ENCODE measurements around the gene SP4.

The SP4 gene

DNA sequence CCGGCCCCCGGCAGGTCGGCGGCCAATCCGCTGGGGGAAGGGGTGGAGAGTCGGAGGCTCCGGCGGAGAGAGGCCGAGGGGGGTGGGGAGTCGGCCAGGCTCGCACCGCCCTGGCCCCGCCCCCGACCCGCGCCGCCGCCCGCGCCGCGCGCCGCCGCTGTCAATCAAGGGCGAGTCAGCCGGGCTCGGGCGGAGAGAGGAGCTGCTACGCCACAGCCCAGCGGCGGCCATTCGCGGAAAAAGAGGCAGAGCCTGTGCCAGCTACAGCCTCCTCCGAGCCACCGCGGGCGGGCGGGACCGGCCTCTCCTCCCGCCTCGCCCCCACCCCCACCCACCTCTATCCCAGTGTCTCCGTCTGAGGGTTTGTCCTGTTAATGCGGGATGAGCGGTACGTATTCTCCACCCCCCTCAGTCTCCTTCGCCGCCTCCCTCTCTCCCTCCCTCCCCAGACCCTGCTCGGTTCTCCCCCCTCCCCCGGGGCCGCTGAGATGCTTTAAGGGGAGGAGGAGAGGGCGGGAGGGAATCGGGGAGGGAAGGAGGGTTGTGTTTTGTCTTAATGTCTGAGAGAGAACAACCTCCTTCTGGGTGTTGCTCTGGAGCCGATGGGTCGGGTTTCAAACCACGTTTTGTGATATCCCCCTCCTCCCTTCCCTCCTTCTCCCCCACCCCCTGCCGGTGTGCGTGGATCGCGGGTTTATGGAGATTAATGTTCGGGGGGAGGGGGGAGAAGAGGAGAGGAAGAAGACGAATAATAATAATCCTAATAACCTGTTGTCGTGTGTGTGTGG lies at the start of gene SP4:
Gene SP4, plus strand, starts transcription at position 213 of the 788 bp plus-strand sequence. Its CDS starts 169 bp downstream, at position 382.
- DNase-seq (ENCODE audit: low read depth in 2 of 2, low spot score in 1 of 2): peak; percentile 82 to 91

DNA sequence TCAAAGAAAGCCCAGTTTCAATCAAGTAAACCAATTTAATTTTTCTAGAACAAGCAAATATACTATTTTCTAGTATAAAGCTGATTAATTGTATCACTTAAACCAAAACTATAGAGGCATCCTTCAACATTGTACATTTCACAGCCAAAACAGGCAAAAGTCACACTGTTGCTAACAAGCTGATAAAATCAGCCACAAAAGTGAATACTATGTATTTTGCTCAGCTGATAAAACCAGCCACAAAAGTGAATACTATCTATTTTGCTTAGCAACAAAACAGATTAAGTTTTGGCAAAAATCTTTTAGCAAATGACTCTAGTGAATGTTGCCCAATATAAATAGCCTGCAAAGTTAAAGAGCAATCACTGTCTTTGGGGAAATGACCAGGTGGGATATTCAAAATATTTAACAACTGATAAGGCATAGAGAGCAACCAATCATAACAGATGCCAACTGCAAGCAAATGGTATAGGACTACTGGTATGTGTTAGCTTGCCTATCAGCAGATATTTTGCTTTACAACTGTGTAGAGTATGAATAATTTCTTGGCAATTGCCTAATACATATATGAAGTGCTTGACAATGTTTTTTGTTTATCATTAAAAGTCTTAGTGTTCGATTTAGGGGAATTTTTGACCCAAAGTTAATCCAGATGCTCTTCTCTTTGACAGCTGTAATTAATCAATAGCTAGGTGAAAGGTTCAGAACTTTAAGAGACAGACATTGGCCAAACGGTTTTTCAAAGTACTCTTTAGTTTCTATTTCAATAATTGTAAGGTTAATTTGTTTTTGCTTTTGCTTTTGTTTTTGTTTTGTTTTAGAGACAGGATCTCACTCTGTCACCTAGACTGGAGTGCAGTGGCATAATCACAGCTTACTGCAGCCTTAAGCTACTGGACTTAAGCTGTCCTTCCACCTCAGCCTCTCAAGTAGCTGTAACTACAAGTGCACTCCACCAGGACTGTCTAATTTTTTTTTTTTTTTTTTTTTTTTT lies 44.4 kb upstream of the SP4 start:
- no peak for DNase-seq (ENCODE audit: low read depth in 2 of 2, low spot score in 1 of 2)

DNA sequence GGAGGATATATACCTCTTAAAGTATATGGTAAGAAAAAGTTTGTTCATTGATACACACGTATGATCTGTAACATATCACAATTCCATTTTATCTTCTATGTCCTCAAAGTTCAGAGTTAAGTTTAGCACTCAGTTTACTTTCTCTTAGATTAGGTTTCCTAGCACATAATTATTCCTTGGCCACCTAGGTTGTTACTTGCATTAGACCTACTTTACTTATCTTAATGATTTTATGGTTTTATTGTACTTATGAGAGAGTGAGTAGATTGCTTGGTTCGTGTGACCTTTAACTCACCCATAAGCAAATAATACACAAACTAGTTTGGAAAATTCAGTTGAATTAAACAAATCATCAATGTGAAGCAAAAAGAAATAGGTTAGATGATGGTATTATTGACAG lies 33.9 kb upstream of the SP4 start:
- no peak for DNase-seq (ENCODE audit: low read depth in 2 of 2, low spot score in 1 of 2)

DNA sequence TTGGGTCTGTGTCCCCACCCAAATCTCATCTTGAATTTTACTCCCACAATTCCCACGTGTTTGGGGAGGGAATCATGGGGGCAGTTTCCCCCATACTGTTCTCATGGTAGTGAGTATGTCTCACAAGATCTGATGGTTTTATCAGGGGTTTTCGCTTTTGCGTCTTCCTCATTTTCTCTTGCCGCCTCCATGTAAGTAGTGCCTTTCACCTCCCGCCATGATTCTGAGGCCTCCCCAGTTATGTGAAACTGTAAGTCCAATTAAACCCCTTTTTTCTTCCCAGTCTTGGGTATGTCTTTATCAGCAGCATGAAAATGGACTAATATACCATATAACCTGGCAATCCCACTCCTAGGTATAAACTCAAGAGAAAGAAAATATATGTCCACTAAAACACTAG lies 25.9 kb upstream of the SP4 start:
- no peak for DNase-seq (ENCODE audit: low read depth in 2 of 2, low spot score in 1 of 2)

DNA sequence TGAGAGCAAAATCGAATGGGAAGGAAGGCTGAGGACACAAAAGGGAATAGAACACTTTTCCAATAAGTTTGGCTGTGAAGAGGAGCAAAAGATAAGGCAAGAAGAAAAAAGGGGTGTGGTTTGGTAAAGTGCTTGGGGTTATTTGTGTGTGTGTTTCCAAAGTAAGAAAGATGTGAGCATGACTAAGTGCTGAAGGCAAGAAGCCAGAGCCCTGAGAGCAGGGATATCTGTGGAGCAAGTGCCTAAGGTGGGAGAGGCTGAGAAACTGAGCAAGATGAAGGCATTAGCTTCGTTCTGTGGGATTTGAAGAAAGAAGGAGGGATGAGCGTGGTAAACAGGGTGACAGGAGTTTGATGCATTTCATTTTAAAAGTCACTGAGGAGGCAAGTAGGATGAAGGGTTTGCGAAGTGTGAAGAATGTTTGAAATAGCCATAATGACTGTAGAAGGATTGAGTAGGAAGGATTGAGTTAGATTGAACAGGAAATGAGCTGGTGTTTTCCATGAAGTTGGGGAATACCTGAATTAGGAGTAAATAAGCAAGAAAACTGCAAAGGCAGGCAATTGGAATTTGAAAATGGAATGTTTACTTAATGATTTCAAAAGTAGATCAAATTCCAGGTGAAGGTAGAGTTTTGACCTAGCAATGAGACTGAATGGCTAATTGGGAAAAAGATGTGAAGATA lies 19.9 kb upstream of the SP4 start:
- no peak for DNase-seq (ENCODE audit: low read depth in 2 of 2, low spot score in 1 of 2)

- DNase-seq (ENCODE audit: low read depth in 2 of 2, low spot score in 1 of 2): no peak
Measured at GRCh38 chr7:21408481-21408820, 19.4 kb upstream of the SP4 start.

DNA sequence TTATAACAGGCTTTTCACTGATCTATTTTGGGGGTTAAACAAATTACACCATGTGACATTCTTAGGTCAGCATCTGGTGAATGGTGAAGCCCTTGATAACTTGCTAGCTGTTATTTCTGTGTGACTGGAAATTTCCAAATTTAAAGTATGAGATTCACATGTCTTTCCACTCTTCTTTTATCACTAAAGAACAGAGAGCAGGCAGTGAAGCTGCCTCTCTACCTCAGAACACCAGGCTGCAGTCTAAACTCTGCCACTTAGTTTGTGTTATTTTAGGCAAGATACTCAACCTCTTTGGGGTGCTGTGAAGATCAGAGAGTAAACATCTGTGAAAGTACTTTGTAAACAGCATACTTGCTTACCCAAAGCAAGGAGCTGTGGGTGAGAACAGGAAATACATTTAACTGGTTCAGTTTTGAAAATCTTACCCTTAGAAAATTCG lies 15.5 kb upstream of the SP4 start:
- DNase-seq (ENCODE audit: low read depth in 2 of 2, low spot score in 1 of 2): no peak

GRCh38 chr7:21412957-21413356 lies 14.9 kb upstream of the SP4 start:
- DNase-seq (ENCODE audit: low read depth in 2 of 2, low spot score in 1 of 2): no peak

DNA sequence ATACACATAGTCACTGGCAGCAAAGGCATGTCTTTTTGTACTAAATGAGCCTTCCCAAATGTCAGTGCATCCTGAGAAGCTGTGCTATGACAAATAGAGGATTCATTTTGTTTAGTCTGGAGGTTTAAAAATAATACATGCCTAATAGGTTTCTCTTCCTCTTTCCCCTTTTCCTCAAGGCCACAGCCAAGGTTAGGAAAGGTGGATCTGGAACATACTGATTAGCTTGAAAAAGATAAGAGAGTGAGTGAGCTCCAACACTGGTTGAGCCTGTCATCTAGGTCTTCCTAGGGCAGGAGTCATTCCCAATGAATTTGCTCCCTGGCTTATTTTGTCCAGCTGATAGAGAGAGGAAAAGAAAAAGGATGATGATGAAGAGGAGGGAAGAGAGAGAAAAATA lies 14.4 kb upstream of the SP4 start:
- DNase-seq (ENCODE audit: low read depth in 2 of 2, low spot score in 1 of 2): no peak

DNA sequence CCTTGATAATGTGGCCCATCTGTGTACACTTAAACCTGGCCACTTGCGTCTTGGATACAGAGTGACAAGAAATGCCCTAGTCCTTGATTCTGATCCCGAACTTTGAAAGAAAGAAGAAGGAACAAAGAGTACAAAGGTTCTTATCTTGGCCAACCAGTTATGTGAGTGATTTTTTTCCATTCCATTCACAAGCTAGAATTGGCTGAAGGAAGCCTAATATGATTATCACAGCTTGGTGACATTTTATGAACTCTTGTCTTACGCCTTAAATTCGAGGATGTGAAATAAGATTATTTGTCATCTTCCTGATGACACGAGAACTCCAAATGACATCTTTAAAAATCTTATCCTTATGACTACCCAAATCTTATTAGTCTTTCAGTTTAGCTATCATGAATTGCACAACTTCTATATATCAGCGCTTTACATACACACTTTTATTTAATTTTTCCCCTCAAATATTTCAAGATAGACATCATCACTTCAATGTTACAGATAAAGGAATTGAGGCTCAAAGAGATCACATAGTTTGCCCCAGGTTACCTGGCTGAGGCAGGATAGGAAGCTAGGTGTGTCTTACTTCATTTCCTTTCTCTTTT lies 13.0 kb upstream of the SP4 start:
- no peak for DNase-seq (ENCODE audit: low read depth in 2 of 2, low spot score in 1 of 2)

- DNase-seq (ENCODE audit: low read depth in 2 of 2, low spot score in 1 of 2): no peak
Measured at GRCh38 chr7:21417647-21418046, 10.2 kb upstream of the SP4 start.

GRCh38 chr7:21422751-21423150 lies 5.1 kb upstream of the SP4 start:
- DNase-seq (ENCODE audit: low read depth in 2 of 2, low spot score in 1 of 2): no peak

DNA sequence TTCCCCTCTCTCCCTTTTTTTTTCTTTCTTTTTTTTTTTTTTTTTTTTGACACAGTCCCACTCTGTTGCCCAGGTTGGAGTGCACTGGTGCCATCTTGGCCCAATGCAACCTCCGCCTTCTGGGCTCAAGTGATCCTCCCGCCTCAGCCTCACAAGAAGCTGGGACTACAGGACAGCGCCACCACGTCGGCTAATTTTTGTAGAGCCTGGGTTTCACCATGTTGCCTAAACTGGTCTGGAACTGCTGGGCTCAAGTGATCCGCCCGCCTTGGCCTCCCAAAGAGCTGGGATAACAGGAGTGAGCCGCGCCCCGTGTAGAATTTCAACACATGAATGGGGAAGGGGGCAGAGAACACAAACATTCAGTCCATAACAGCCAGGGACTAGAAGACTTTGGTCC lies 2.6 kb upstream of the SP4 start:
- DNase-seq (ENCODE audit: low read depth in 2 of 2, low spot score in 1 of 2): no peak

GRCh38 chr7:21426286-21427181 lies 1.3 kb upstream of the SP4 start:
- DNase-seq (ENCODE audit: low read depth in 2 of 2, low spot score in 1 of 2): no peak

DNA sequence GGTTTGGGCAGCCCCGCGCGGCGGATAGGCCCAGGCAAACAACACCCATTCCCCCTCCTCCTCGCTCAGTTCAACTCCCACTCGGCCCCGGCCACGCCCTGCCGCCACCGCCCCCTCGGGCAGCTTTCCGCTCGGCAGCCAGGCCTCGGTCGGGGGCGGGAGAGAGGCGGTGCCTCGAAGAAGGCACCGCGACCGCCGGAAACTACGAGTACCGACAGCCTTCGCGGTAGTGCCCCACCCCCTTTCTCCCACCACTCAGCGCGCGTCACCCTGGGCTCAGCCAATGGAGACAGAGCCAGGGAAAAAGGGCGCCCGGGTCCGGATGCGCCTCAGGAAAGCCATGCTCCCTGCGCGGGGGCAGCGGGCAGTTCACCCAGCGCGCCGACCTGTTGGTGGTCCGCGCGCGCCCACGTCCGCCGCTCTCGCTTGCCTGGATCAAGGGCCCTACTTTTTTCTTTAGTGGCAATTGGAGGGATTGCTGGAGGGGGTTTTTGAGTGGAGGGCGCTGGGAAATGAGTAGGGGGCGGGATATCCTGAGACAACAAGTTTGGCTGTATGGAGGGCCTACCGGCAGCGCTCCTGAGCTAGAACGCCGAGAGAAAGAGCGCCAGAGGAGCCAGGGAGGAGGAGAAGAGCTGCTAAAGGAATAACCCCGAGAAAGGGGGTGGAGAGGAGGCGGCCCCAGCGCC lies 557 bp upstream of the SP4 start:
- DNase-seq (ENCODE audit: low read depth in 2 of 2, low spot score in 1 of 2): peak; percentile 97 to 99

- DNase-seq (ENCODE audit: low read depth in 2 of 2, low spot score in 1 of 2): no peak
Measured at GRCh38 chr7:21428659-21428941, 717 bp downstream of the SP4 start.

DNA sequence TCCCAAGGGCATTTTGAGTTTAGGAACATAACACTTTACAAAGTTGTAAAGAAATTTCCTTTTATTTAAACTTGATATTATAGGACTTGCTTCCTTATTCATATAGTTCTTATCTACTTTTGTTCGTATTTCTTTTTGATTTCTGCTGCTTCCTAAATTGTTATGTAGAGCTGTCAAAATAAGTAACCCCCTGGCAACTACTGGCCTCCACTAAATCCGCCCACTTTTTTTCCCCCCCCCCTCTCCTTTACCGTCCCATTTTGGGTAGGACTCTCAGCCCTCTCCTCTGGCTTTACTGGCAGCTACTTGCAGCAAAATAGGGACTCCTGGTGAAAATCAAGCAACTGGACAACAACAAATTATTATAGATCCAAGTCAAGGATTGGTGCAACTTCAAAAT lies 1.1 kb downstream of the SP4 start:
- DNase-seq (ENCODE audit: low read depth in 2 of 2, low spot score in 1 of 2): no peak

- no peak for DNase-seq (ENCODE audit: low read depth in 2 of 2, low spot score in 1 of 2)
Measured at GRCh38 chr7:21429786-21430574, 2.1 kb downstream of the SP4 start.

DNA sequence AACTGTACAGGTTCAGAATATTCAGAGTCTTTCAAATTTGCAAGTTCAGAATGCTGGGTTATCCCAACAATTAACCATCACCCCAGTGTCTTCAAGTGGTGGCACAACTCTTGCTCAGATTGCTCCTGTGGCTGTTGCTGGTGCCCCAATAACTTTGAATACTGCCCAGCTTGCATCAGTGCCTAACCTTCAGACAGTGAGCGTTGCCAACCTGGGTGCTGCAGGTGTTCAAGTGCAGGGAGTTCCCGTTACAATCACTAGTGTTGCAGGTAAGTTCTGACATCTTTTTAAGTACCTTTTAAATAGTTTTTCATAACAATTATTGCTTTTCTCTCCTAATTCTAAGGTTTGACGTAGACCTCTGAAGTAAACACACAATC lies 2.7 kb downstream of the SP4 start:
- DNase-seq (ENCODE audit: low read depth in 2 of 2, low spot score in 1 of 2): no peak

Measured in stimulated activated CD8-positive, alpha-beta memory T cell treated with anti-CD3 and anti-CD28 coated beads, Interleukin-4, amount 100 ng/mL, for 4 hours (primary cell).